ENCODE results near the gene DENND4B. TPM values are rescaled to one million over a fixed set of nuclear protein-coding genes. Genes with fewer than 3 reads are reported as not detected.
A peak's percentile ranks its signal among the peaks of the same experiment; 100 is the strongest.
"Not testable (repeated sequence)": the region's sequence is repeated elsewhere in the genome, so short reads cannot be mapped to it uniquely, and the experiment has no call there.

DENND4B gene
- polyA plus RNA-seq, 2 donors, result 14.7 to 31.6 TPM

GRCh38 chr1:153984123-153984894 is 37.8 kb upstream of the DENND4B start:
- Histone ChIP-seq H3K27ac (ENCODE audit: low read depth in 2 of 2, low read length in 1 of 2) (no peak overlapping the region), H3K9me3 (ENCODE audit: control insufficient read depth in 2 of 2, insufficient read depth in 1 of 2, low read depth in 1 of 2, low read length in 1 of 2) (no peaks in the 10 kb centered on the region), H3K36me3 (ENCODE audit: control insufficient read depth in 2 of 2, insufficient read depth in 2 of 2, low read length in 1 of 2) (peaks cover 0 to 5% of the 10 kb centered on the region in 2 donors), H3K4me1 (ENCODE audit: control insufficient read depth in 2 of 2, insufficient read depth in 2 of 2, low read length in 1 of 2) (no peaks in the 10 kb centered on the region), H3K27me3 (ENCODE audit: control insufficient read depth in 1 of 2, insufficient read depth in 2 of 2, low read length in 2 of 2) (no peaks in the 10 kb centered on the region), H3K4me3 (ENCODE audit: low read depth in 1 of 2, low read length in 2 of 2) (no peak overlapping the region)
- WGBS, 2 donors, result 67 to 72% methylated on average over 6 of the region's 6 CpGs

- not testable (repeated sequence) for H3K27ac ChIP-seq (ENCODE audit: low read depth in 2 of 2, low read length in 1 of 2); H3K4me3 ChIP-seq (ENCODE audit: low read depth in 1 of 2, low read length in 2 of 2); H3K4me1 ChIP-seq (ENCODE audit: control insufficient read depth in 2 of 2, insufficient read depth in 2 of 2, low read length in 1 of 2); H3K9me3 ChIP-seq (ENCODE audit: control insufficient read depth in 2 of 2, insufficient read depth in 1 of 2, low read depth in 1 of 2, low read length in 1 of 2); H3K36me3 ChIP-seq (ENCODE audit: control insufficient read depth in 2 of 2, insufficient read depth in 2 of 2, low read length in 1 of 2); H3K27me3 ChIP-seq (ENCODE audit: control insufficient read depth in 1 of 2, insufficient read depth in 2 of 2, low read length in 2 of 2)
- WGBS, 2 donors, result 84 to 85% methylated on average over 2 of the region's 2 CpGs
These were observed 35.2 kb upstream of the DENND4B start for GRCh38 chr1:153981735-153982134.

GRCh38 chr1:153979091-153979490 is 32.6 kb upstream of the DENND4B start:
- H3K36me3 ChIP-seq (ENCODE audit: control insufficient read depth in 2 of 2, insufficient read depth in 2 of 2, low read length in 1 of 2), result peaks cover 0 to 10% of the 10 kb centered on the region in 2 donors
- not testable (repeated sequence) for H3K27ac ChIP-seq (ENCODE audit: low read depth in 2 of 2, low read length in 1 of 2); H3K4me1 ChIP-seq (ENCODE audit: control insufficient read depth in 2 of 2, insufficient read depth in 2 of 2, low read length in 1 of 2); H3K4me3 ChIP-seq (ENCODE audit: low read depth in 1 of 2, low read length in 2 of 2); H3K9me3 ChIP-seq (ENCODE audit: control insufficient read depth in 2 of 2, insufficient read depth in 1 of 2, low read depth in 1 of 2, low read length in 1 of 2); H3K27me3 ChIP-seq (ENCODE audit: control insufficient read depth in 1 of 2, insufficient read depth in 2 of 2, low read length in 2 of 2)
- WGBS, 2 donors, result 91% methylated on average over 12 of the region's 12 CpGs

- Histone ChIP-seq H3K4me3 (ENCODE audit: low read depth in 1 of 2, low read length in 2 of 2) (peak overlapping the region in 1 of 2 donors; percentile 85), H3K27me3 (ENCODE audit: control insufficient read depth in 1 of 2, insufficient read depth in 2 of 2, low read length in 2 of 2) (no peaks in the 10 kb centered on the region), H3K36me3 (ENCODE audit: control insufficient read depth in 2 of 2, insufficient read depth in 2 of 2, low read length in 1 of 2) (peaks cover 6 to 17% of the 10 kb centered on the region in 2 donors), H3K9me3 (ENCODE audit: control insufficient read depth in 2 of 2, insufficient read depth in 1 of 2, low read depth in 1 of 2, low read length in 1 of 2) (no peaks in the 10 kb centered on the region), H3K4me1 (ENCODE audit: control insufficient read depth in 2 of 2, insufficient read depth in 2 of 2, low read length in 1 of 2) (no peaks in the 10 kb centered on the region), H3K27ac (ENCODE audit: low read depth in 2 of 2, low read length in 1 of 2) (peak overlapping the region in 1 of 2 donors; percentile 79)
- WGBS, 2 donors, result 57 to 60% methylated on average over 9 of the region's 9 CpGs
These were observed 31.9 kb upstream of the DENND4B start for GRCh38 chr1:153978274-153978909.

GRCh38 chr1:153977250-153978240 is 31.0 kb upstream of the DENND4B start, which contains the start of gene JTB:
Gene JTB (minus strand): TSS chr1:153977674. CDS start chr1:153977252, 422 bp downstream.
- peak within 1 kb of the TSS; percentile 85 to 97 for H3K4me3 ChIP-seq (ENCODE audit: low read depth in 1 of 2, low read length in 2 of 2)
- H3K9me3 ChIP-seq (ENCODE audit: control insufficient read depth in 2 of 2, insufficient read depth in 1 of 2, low read depth in 1 of 2, low read length in 1 of 2), result no peaks in the 10 kb centered on the region
- H3K36me3 ChIP-seq (ENCODE audit: control insufficient read depth in 2 of 2, insufficient read depth in 2 of 2, low read length in 1 of 2), result peaks cover 6 to 18% of the 10 kb centered on the region in 2 donors
- H3K4me1 ChIP-seq (ENCODE audit: control insufficient read depth in 2 of 2, insufficient read depth in 2 of 2, low read length in 1 of 2), result no peaks in the 10 kb centered on the region
- 0 to 1% methylated on average over 67 to 75 of the region's 75 CpGs for WGBS, 2 donors
- no peaks in the 10 kb centered on the region for H3K27me3 ChIP-seq (ENCODE audit: control insufficient read depth in 1 of 2, insufficient read depth in 2 of 2, low read length in 2 of 2)
- peak within 1 kb of the TSS; percentile 79 to 94 for H3K27ac ChIP-seq (ENCODE audit: low read depth in 2 of 2, low read length in 1 of 2)

GRCh38 chr1:153976819-153977249 is 30.3 kb upstream of the DENND4B start:
- Histone ChIP-seq H3K36me3 (ENCODE audit: control insufficient read depth in 2 of 2, insufficient read depth in 2 of 2, low read length in 1 of 2) (peaks cover 6 to 15% of the 10 kb centered on the region in 2 donors), H3K27me3 (ENCODE audit: control insufficient read depth in 1 of 2, insufficient read depth in 2 of 2, low read length in 2 of 2) (no peaks in the 10 kb centered on the region), H3K4me1 (ENCODE audit: control insufficient read depth in 2 of 2, insufficient read depth in 2 of 2, low read length in 1 of 2) (no peaks in the 10 kb centered on the region), H3K9me3 (ENCODE audit: control insufficient read depth in 2 of 2, insufficient read depth in 1 of 2, low read depth in 1 of 2, low read length in 1 of 2) (no peaks in the 10 kb centered on the region), H3K4me3 (ENCODE audit: low read depth in 1 of 2, low read length in 2 of 2) (peak overlapping the region; percentile 85 to 97), H3K27ac (ENCODE audit: low read depth in 2 of 2, low read length in 1 of 2) (peak overlapping the region; percentile 79 to 94)
- WGBS, 2 donors, result 0 to 1% methylated on average over 16 of the region's 16 CpGs

GRCh38 chr1:153973525-153973924 is 27.0 kb upstream of the DENND4B start:
- 79 to 84% methylated on average over 7 of the region's 7 CpGs for WGBS, 2 donors
- H3K4me3 ChIP-seq (ENCODE audit: low read depth in 1 of 2, low read length in 2 of 2), result no peak overlapping the region
- H3K27ac ChIP-seq (ENCODE audit: low read depth in 2 of 2, low read length in 1 of 2), result no peak overlapping the region

GRCh38 chr1:153973071-153973470 is 26.6 kb upstream of the DENND4B start:
- Histone ChIP-seq H3K4me1 (ENCODE audit: control insufficient read depth in 2 of 2, insufficient read depth in 2 of 2, low read length in 1 of 2) (peaks cover 0 to 4% of the 10 kb centered on the region in 2 donors), H3K27ac (ENCODE audit: low read depth in 2 of 2, low read length in 1 of 2) (no peak overlapping the region), H3K27me3 (ENCODE audit: control insufficient read depth in 1 of 2, insufficient read depth in 2 of 2, low read length in 2 of 2) (no peaks in the 10 kb centered on the region), H3K36me3 (ENCODE audit: control insufficient read depth in 2 of 2, insufficient read depth in 2 of 2, low read length in 1 of 2) (peaks cover 6 to 15% of the 10 kb centered on the region in 2 donors), H3K4me3 (ENCODE audit: low read depth in 1 of 2, low read length in 2 of 2) (no peak overlapping the region), H3K9me3 (ENCODE audit: control insufficient read depth in 2 of 2, insufficient read depth in 1 of 2, low read depth in 1 of 2, low read length in 1 of 2) (no peaks in the 10 kb centered on the region)
- WGBS, 2 donors, result 92 to 95% methylated on average over 3 of the region's 3 CpGs

More at GRCh38 chr1:153973525-153973924, 27.0 kb upstream of the DENND4B start:
- Histone ChIP-seq H3K9me3 (ENCODE audit: control insufficient read depth in 2 of 2, insufficient read depth in 1 of 2, low read depth in 1 of 2, low read length in 1 of 2) (no peaks in the 10 kb centered on the region), H3K36me3 (ENCODE audit: control insufficient read depth in 2 of 2, insufficient read depth in 2 of 2, low read length in 1 of 2) (peaks cover 6 to 15% of the 10 kb centered on the region in 2 donors), H3K27me3 (ENCODE audit: control insufficient read depth in 1 of 2, insufficient read depth in 2 of 2, low read length in 2 of 2) (no peaks in the 10 kb centered on the region), H3K4me1 (ENCODE audit: control insufficient read depth in 2 of 2, insufficient read depth in 2 of 2, low read length in 1 of 2) (peaks cover 0 to under 1% of the 10 kb centered on the region in 2 donors)

- WGBS, 2 donors, result 62 to 90% methylated on average over 2 of the region's 2 CpGs
- H3K36me3 ChIP-seq (ENCODE audit: control insufficient read depth in 2 of 2, insufficient read depth in 2 of 2, low read length in 1 of 2), result peaks cover 6 to 13% of the 10 kb centered on the region in 2 donors
- H3K27me3 ChIP-seq (ENCODE audit: control insufficient read depth in 1 of 2, insufficient read depth in 2 of 2, low read length in 2 of 2), result no peaks in the 10 kb centered on the region
- no peak overlapping the region for H3K4me3 ChIP-seq (ENCODE audit: low read depth in 1 of 2, low read length in 2 of 2)
- H3K4me1 ChIP-seq (ENCODE audit: control insufficient read depth in 2 of 2, insufficient read depth in 2 of 2, low read length in 1 of 2), result peaks cover 0 to 4% of the 10 kb centered on the region in 2 donors
- no peaks in the 10 kb centered on the region for H3K9me3 ChIP-seq (ENCODE audit: control insufficient read depth in 2 of 2, insufficient read depth in 1 of 2, low read depth in 1 of 2, low read length in 1 of 2)
- no peak overlapping the region for H3K27ac ChIP-seq (ENCODE audit: low read depth in 2 of 2, low read length in 1 of 2)
These were observed 23.8 kb upstream of the DENND4B start for GRCh38 chr1:153970346-153970745.
